ENCODE measurements around the gene CDC14B.

GRCh38 chr9:96567203-96567700 is 52.4 kb downstream of the CDC14B start:
- TF ChIP-seq, protein P1, sequence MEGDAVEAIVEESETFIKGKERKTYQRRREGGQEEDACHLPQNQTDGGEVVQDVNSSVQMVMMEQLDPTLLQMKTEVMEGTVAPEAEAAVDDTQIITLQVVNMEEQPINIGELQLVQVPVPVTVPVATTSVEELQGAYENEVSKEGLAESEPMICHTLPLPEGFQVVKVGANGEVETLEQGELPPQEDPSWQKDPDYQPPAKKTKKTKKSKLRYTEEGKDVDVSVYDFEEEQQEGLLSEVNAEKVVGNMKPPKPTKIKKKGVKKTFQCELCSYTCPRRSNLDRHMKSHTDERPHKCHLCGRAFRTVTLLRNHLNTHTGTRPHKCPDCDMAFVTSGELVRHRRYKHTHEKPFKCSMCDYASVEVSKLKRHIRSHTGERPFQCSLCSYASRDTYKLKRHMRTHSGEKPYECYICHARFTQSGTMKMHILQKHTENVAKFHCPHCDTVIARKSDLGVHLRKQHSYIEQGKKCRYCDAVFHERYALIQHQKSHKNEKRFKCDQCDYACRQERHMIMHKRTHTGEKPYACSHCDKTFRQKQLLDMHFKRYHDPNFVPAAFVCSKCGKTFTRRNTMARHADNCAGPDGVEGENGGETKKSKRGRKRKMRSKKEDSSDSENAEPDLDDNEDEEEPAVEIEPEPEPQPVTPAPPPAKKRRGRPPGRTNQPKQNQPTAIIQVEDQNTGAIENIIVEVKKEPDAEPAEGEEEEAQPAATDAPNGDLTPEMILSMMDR (IDR thresholded peaks at IDR 0.05): no peak
- TF ChIP-seq EZH2 (IDR thresholded peaks at IDR 0.05; ENCODE audit: borderline replicate concordance, insufficient read depth, low read depth, low read length, poor library complexity, severe bottlenecking): no peak

All from B cell (primary cell).